Mammary epithelial cell (primary cell): ENCODE data around the gene TRAPPC11.

ENCODE experiments used
- EZH2 ChIP-seq: IDR thresholded peaks from 2 replicates; pipeline ENCODE4 v1.6.1; 2012; ENCODE audit warnings: low read length, inconsistent platforms, borderline replicate concordance
- TF ChIP-seq, protein P1 (sequence below), 2 donors: IDR thresholded peaks in 1 of 2; conservative IDR thresholded peaks in 1 of 2; 2 replicates each; pipeline ENCODE4 v1.5.1; 2011 to 2012; ENCODE audit warnings: inconsistent platforms in 2 of 2, low read length in 2 of 2, mild to moderate bottlenecking in 2 of 2, control low read depth in 1 of 2, low read depth in 1 of 2; ENCODE audit not compliant: insufficient read depth in 1 of 2; ENCODE audit errors: extremely low read depth in 1 of 2

DNA sequence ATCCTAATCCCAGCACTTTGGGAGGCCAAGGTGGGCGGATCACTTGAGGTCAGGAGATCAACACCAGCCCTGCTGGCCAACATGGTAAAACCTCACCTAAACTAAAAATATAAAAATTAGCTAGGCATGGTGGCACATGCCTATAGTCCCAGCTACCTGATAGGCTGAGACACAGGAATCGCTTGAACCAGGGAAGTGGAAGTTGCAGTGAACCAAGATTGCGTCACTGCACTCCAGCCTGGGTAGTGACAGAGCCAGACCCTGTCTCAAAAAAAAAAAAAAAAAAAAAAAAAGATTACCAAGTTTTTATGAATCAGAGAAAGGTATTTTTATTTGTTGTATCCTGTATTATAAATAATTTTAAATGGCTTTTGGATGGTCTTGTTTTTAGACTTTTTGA is 15.1 kb downstream of the TRAPPC11 start:
- no peak for TF ChIP-seq EZH2
- TF ChIP-seq, protein P1, sequence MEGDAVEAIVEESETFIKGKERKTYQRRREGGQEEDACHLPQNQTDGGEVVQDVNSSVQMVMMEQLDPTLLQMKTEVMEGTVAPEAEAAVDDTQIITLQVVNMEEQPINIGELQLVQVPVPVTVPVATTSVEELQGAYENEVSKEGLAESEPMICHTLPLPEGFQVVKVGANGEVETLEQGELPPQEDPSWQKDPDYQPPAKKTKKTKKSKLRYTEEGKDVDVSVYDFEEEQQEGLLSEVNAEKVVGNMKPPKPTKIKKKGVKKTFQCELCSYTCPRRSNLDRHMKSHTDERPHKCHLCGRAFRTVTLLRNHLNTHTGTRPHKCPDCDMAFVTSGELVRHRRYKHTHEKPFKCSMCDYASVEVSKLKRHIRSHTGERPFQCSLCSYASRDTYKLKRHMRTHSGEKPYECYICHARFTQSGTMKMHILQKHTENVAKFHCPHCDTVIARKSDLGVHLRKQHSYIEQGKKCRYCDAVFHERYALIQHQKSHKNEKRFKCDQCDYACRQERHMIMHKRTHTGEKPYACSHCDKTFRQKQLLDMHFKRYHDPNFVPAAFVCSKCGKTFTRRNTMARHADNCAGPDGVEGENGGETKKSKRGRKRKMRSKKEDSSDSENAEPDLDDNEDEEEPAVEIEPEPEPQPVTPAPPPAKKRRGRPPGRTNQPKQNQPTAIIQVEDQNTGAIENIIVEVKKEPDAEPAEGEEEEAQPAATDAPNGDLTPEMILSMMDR (conservative IDR thresholded peaks at IDR 0.05 in 1 of 2, IDR thresholded peaks at IDR 0.05 in 1 of 2; ENCODE audit: extremely low read depth in 1 of 2, insufficient read depth in 1 of 2, low read depth in 1 of 2, low read length in 2 of 2), result no peak
